ENCODE data around the gene LAMTOR2.
"Not testable (repeated sequence)": the region's sequence is repeated elsewhere in the genome, so short reads cannot be mapped to it uniquely, and the experiment has no call there.

GRCh38 chr1:156034991-156035390 is 19.6 kb upstream of the LAMTOR2 start:
- TF ChIP-seq EP300, CTCF, POLR2A (IDR thresholded peaks at IDR 0.05): not testable (repeated sequence)
